K562 (cell line): ENCODE measurements around the gene NBEAL1. TPM values are rescaled to one million over a fixed set of nuclear protein-coding genes. Genes with fewer than 3 reads are reported as not detected.

ENCODE experiments used
- ATAC-seq: fragments of 200-7000 bp; cut with Tn5 transposase; 3 replicates; pipeline ENCODE4 v1.9.1; 2020; ENCODE audit warnings: moderate library complexity
- BruUV-seq: library from RNA; stranded (reverse); fragments of 400-500 nt; replicated peaks from 2 replicates; lab custom pipeline; 2021; lab: Mats Ljungman, UMichigan
- CTCF ChIA-PET: fragments of 300-600 bp; formaldehyde crosslinking; extraction: SDS; loops from one replicate; lab custom pipeline; 2021; ENCODE audit warnings: low intra/inter-chr PET ratio; lab: Yijun Ruan, JAX
- POLR2A ChIA-PET: fragments of 300-600, 350-650 bp; sonication (Branson Sonifier 250); formaldehyde crosslinking; extraction: SDS; loops from one replicate; lab custom pipeline; 2021; ENCODE audit warnings: antibody characterized with exemption, inconsistent platforms; lab: Yijun Ruan, JAX
- DNase-seq, 4 experiments: peaks; one replicate each; pipeline versions ENCODE4 v3.0.0 to v3.0.0-alpha.2; 2011 to 2018; ENCODE audit warnings: low spot score in 3 of 4, mixed read lengths in 3 of 4; ENCODE audit errors: extremely low read depth in 1 of 4
- FAIRE-seq: peaks from 2 replicates; lab custom pipeline; 2011; peaks lifted over from hg19 to GRCh38; lab: Jason Lieb, UNC
- H2AFZ ChIP-seq: 2 replicates; pipeline ENCODE4 v1.6.0; 2011; ENCODE audit warnings: low read depth, low read length, control low read depth, inconsistent platforms
- H3K27ac ChIP-seq: fragments of 200-600 bp; 3 replicates; pipeline ENCODE4 v1.8.0; 2011; ENCODE audit warnings: low read depth, mild to moderate bottlenecking, control low read depth, inconsistent platforms, low read length, moderate library complexity, mixed read lengths; ENCODE audit errors: extremely low read depth
- H3K27me3 ChIP-seq, 2 experiments: fragments of 300-600 bp in 1 of 2; 2 replicates in 1 of 2; 3 replicates in 1 of 2; pipeline versions ENCODE4 v1.6.0 to v1.8.0; 2011; ENCODE audit warnings: inconsistent platforms in 2 of 2, low read length in 2 of 2, mild to moderate bottlenecking in 1 of 2, mixed read lengths in 1 of 2, moderate library complexity in 1 of 2; ENCODE audit not compliant: control insufficient read depth in 2 of 2, insufficient read depth in 2 of 2
- H3K36me3 ChIP-seq: fragments of 300-600 bp; 3 replicates; pipeline ENCODE4 v1.8.0; 2011; ENCODE audit warnings: mild to moderate bottlenecking, low read length, inconsistent platforms; ENCODE audit not compliant: control insufficient read depth, insufficient read depth
- H3K4me1 ChIP-seq, 2 experiments: fragments of 200-600 bp in 1 of 2; replicated peaks in 1 of 2; 2 replicates in 1 of 2; 3 replicates in 1 of 2; pipeline versions ENCODE4 v1.5.1 to v1.8.0; 2011; ENCODE audit warnings: inconsistent platforms in 2 of 2, low read length in 2 of 2, mild to moderate bottlenecking in 1 of 2, mixed read lengths in 1 of 2, moderate library complexity in 1 of 2; ENCODE audit not compliant: control insufficient read depth in 2 of 2, insufficient read depth in 2 of 2
- H3K4me2 ChIP-seq: 2 replicates; pipeline ENCODE4 v1.6.1; 2011; ENCODE audit warnings: low read length, control low read depth, inconsistent platforms, mixed read lengths; ENCODE audit not compliant: insufficient read depth
- H3K4me3 ChIP-seq: fragments of 200-600 bp; sonication (generic), shearing (Covaris generic); 2 replicates; pipeline ENCODE4 v1.5.1; 2016; ENCODE audit warnings: control low read depth, inconsistent platforms
- H3K79me2 ChIP-seq: fragments of 200-600 bp; 3 replicates; pipeline ENCODE4 v1.8.0; 2011; ENCODE audit warnings: low read length, inconsistent platforms; ENCODE audit not compliant: control insufficient read depth, insufficient read depth
- H3K9ac ChIP-seq, 2 experiments: 2 replicates each; pipeline versions ENCODE4 v1.6.0 to v1.6.1; 2011; ENCODE audit warnings: low read depth in 2 of 2, low read length in 2 of 2, control low read depth in 1 of 2, inconsistent platforms in 1 of 2, mild to moderate bottlenecking in 1 of 2, mixed read lengths in 1 of 2; ENCODE audit not compliant: insufficient read depth in 1 of 2
- H3K9me1 ChIP-seq: one replicate; pipeline ENCODE4 v1.6.0; 2011; ENCODE audit warnings: inconsistent platforms, mild to moderate bottlenecking, low read length, moderate library complexity; ENCODE audit not compliant: control insufficient read depth, insufficient read depth
- H3K9me3 ChIP-seq: replicated peaks from 2 replicates; pipeline ENCODE4 v1.5.1; 2011; ENCODE audit warnings: low read depth, low read length, inconsistent platforms; ENCODE audit not compliant: control insufficient read depth, insufficient read depth
- H4K20me1 ChIP-seq: replicated peaks from 2 replicates; pipeline ENCODE4 v1.6.1; 2011; ENCODE audit warnings: low read length, inconsistent platforms, mixed read lengths; ENCODE audit not compliant: control insufficient read depth, insufficient read depth
- CCAR2 ChIP-seq: fragments of 200-400 bp; formaldehyde crosslinking; IDR thresholded peaks from 2 replicates; pipeline ENCODE4 v1.6.1; 2017; ENCODE audit warnings: mild to moderate bottlenecking, low read depth, low read length
- CTCF ChIP-seq, 3 experiments: IDR thresholded peaks in 2 of 3; conservative IDR thresholded peaks in 1 of 3; 2 replicates each; pipeline ENCODE4 v1.5.1; 2011 to 2012; ENCODE audit warnings: low read length in 3 of 3, mild to moderate bottlenecking in 3 of 3, control low read depth in 2 of 3, improper control_type of control experiment in 1 of 3, inconsistent platforms in 1 of 3, low read depth in 1 of 3, mixed read lengths in 1 of 3, moderate library complexity in 1 of 3; ENCODE audit not compliant: insufficient read depth in 2 of 3
- GABPB2 ChIP-seq: fragments of 250-450 bp; sonication (Bioruptor Pico); conservative IDR thresholded peaks from 2 replicates; pipeline ENCODE4 v1.5.1; 2021; ENCODE audit warnings: mild to moderate bottlenecking
- LCOR ChIP-seq: sonication (generic); formaldehyde crosslinking; IDR thresholded peaks from 2 replicates; pipeline ENCODE4 v1.8.0; 2022; ENCODE audit warnings: mild to moderate bottlenecking, missing genetic modification reagents
- POLR2AphosphoS2 ChIP-seq: IDR thresholded peaks from 2 replicates; pipeline ENCODE4 v1.6.1; 2012; ENCODE audit warnings: low read length, improper control_type of control experiment
- SMARCC2 ChIP-seq: fragments of 450-650 bp; IDR thresholded peaks from 2 replicates; pipeline ENCODE4 v1.6.1; 2017; ENCODE audit warnings: antibody characterized with exemption, moderate library complexity, mild to moderate bottlenecking, low read depth
- ZNF639 ChIP-seq, 2 experiments: fragments of 200-800 bp in 1 of 2; sonication (Bioruptor generic) in 1 of 2; sonication (generic) in 1 of 2; formaldehyde crosslinking in 1 of 2; IDR thresholded peaks in 1 of 2; conservative IDR thresholded peaks in 1 of 2; 2 replicates each; pipeline versions ENCODE4 v1.5.0 to v1.6.1; 2016 to 2020; ENCODE audit warnings: missing compliant biosample characterization in 1 of 2, missing genetic modification characterization in 1 of 2, missing genetic modification reagents in 1 of 2
- WGBS: fragments of 100-300 bp; shearing (Covaris generic); methylation state at CpG from one replicate; pipeline ENCODE4 v1.1.6; 2016; ENCODE audit warnings: low coverage, mixed read lengths; ENCODE audit not compliant: insufficient coverage; ENCODE audit errors: missing lambda C conversion rate; 5-methylcytosine and 5-hydroxymethylcytosine counted together
- in situ Hi-C: fragments of 300-500 bp; cut with MboI; formaldehyde crosslinking; loops from 4 replicates; pipeline ENCODE4 v1.15.0; 2018; ENCODE audit warnings: inconsistent platforms, mixed read lengths
- intact Hi-C: fragments of 100-400 bp; cut with micrococcal nuclease; formaldehyde crosslinking; loops from 2 replicates; pipeline ENCODE4 v1.14.2; 2022
- polyA plus RNA-seq, 8 experiments: library from polyadenylated mRNA; depleted of rRNA in 4 of 8; stranded (reverse) in 5 of 8; unstranded in 3 of 8; fragments of >200 nt; fragmentation: Nextera tagmentation in 2 of 8; fragmentation: Illumina TruSeq in 1 of 8; extraction: Ambion mirVana in 2 of 8; extraction: Trizol in 1 of 8; gene quantifications; 2 replicates each; pipeline versions ENCODE4 v1.2.1 to v1.2.3, GENCODE V29; 2011 to 2014; ENCODE audit warnings: inconsistent platforms in 1 of 8, missing spikeins in 1 of 8
- total RNA-seq, 7 experiments: library from RNA; depleted of rRNA in 6 of 7; stranded (reverse); fragments of >200 nt in 6 of 7; fragmentation: Illumina TruSeq in 2 of 7; extraction: Trizol in 2 of 7; gene quantifications; 2 replicates each; pipeline versions ENCODE4 v1.2.1 to v1.2.3, GENCODE V29; 2011 to 2021; ENCODE audit warnings: low replicate concordance in 1 of 7

The NBEAL1 gene
- total and polyA plus RNA-seq, 9 of the 15 experiments (the other 6 are each of a cell fraction or from before 2014, with no cell fraction given), result 2.1 to 13.5 (median 7.3) TPM

- no peak for FAIRE-seq
- ChIA-PET POLR2A (no interaction called here), CTCF (no interaction called here)
- WGBS, result 42% methylated on average over 1 of the region's 1 CpG
- Histone ChIP-seq H3K4me3 (no peak overlapping the region), H3K36me3 (no peaks in the 10 kb centered on the region), H3K4me2 (no peak overlapping the region), H3K27ac (no peak overlapping the region), H4K20me1 (no peaks in the 10 kb centered on the region), H3K4me1 (no peaks in the 10 kb centered on the region), H3K9me1 (no peaks in the 10 kb centered on the region), H3K27me3 (no peaks in the 10 kb centered on the region), H2AFZ (no peak overlapping the region), H3K9ac (no peak overlapping the region), H3K9me3 (no peaks in the 10 kb centered on the region), H3K79me2 (no peaks in the 10 kb centered on the region)
- DNase-seq, result peak in 1 of 4 experiments; percentile 11
- TF ChIP-seq SMARCC2 (no peak), POLR2AphosphoS2 (no peak), LCOR (CRISPR knock-in tag) (no peak), GABPB2 (no peak), CCAR2 (no peak), CTCF (IDR thresholded peaks at IDR 0.05 in 2 of 3, conservative IDR thresholded peaks at IDR 0.05 in 1 of 3; ENCODE audit: insufficient read depth in 2 of 3, low read depth in 1 of 3, low read length in 3 of 3) (peak in 1 of 3 experiments; percentile 18; a peak in 1 of 6 replicates), ZNF639 (CRISPR knock-in tag; conservative IDR thresholded peaks at IDR 0.05 in 1 of 2, IDR thresholded peaks at IDR 0.05 in 1 of 2) (no peak)
- BruUV-seq, result no TSS peak
- ATAC-seq, result peak; percentile 66; the same call in 2 of the 3 replicates
- in situ Hi-C loops, result no loop called here
- intact Hi-C loops, result no loop called here
Observed at GRCh38 chr2:203097735-203098134, 83.1 kb downstream of the NBEAL1 start.
